Measurements from ENCODE around the gene FNDC7.
"Not testable (repeated sequence)": the region's sequence is repeated elsewhere in the genome, so short reads cannot be mapped to it uniquely, and the experiment has no call there.

Gene FNDC7

DNA sequence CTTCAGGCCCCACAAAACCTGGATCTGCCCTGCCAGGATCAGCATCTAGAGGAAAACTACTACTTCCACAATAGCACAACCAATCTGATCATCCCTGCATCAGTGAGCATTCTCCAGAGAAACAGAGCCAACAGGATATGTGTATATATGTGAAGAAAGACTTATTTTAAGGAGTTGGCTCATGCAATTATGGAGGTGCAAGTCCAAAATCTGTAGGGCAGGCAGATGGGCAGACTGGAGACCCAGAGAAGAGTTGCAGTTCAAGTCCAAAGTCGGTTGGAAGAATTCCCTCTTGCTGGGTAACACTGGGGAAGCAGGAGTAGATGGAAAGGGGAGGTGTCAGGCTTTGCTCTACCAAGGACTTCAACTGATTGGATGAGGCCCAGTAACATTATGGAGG, 46.9 kb upstream of the FNDC7 start:
- Histone ChIP-seq H2BK5ac (ENCODE audit: low read depth, low read length, poor library complexity) (no peak overlapping the region), H3K4me2 (ENCODE audit: low read length) (no peak overlapping the region), H3K14ac (ENCODE audit: low read length) (no peak overlapping the region), H2BK12ac (ENCODE audit: low read length) (no peak overlapping the region), H3K36me3 (ENCODE audit: control insufficient read depth in 1 of 2, insufficient read depth in 2 of 2, low read length in 2 of 2) (no peaks in the 10 kb centered on the region), H3K79me2 (ENCODE audit: control insufficient read depth, insufficient read depth, low read length, poor library complexity) (peaks cover 5% of the 10 kb centered on the region), H2BK120ac (ENCODE audit: insufficient read depth, low read length, poor library complexity) (no peak overlapping the region), H2AFZ (ENCODE audit: insufficient read depth, low read length, poor library complexity) (no peak overlapping the region), H3K9ac (ENCODE audit: low read length) (no peak overlapping the region), H3K9me3 (ENCODE audit: insufficient read depth, low read depth, low read length) (no peaks in the 10 kb centered on the region), H3K18ac (ENCODE audit: low read length) (no peak overlapping the region), H2AK5ac (ENCODE audit: low read length) (no peak overlapping the region), H3K27ac (ENCODE audit: low read depth, low read length) (no peak overlapping the region), H4K8ac (ENCODE audit: low read depth, low read length) (no peak overlapping the region), H3K4me1 (ENCODE audit: control insufficient read depth in 1 of 2, insufficient read depth in 2 of 2, low read length in 2 of 2) (peaks cover 5% of the 10 kb centered on the region in 2 experiments), H4K91ac (ENCODE audit: low read depth, low read length) (no peak overlapping the region), H4K12ac (ENCODE audit: low read depth, low read length) (no peak overlapping the region), H3K79me1 (ENCODE audit: low read length) (peaks cover 7% of the 10 kb centered on the region), H3K23ac (ENCODE audit: low read length) (no peak overlapping the region), H3K4ac (ENCODE audit: low read depth, low read length) (no peak overlapping the region), H3K4me3 (ENCODE audit: low read depth, low read length) (no peak overlapping the region), H3K27me3 (ENCODE audit: insufficient read depth, low read length) (no peaks in the 10 kb centered on the region)
- no CpG with 5 or more reads among the region's 1 CpG for WGBS (ENCODE audit: extremely low coverage, insufficient coverage, insufficient read length)
- no peak for DNase-seq

DNA sequence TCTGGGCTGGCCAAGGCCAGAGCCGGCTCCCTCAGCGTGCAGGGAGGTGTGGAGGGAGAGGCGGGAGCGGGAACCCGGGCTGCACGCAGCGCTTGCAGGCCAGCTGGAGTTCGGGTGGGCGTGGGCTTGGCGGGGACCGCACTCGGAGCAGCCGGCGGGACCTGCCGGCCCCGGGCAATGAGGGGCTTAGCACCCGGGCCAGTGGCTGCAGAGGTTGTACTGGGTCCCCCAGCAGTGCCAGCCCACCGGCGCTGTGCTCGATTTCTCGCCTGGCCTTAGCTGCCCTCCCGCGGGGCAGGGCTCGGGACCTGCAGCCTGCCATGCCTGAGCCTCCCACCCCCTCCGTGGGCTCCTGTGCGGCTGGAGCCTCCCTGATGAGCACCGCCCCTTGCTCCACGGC, 45.3 kb upstream of the FNDC7 start:
- H3K36me3 ChIP-seq (ENCODE audit: control insufficient read depth in 1 of 2, insufficient read depth in 2 of 2, low read length in 2 of 2); DNase-seq; H3K9me3 ChIP-seq (ENCODE audit: insufficient read depth, low read depth, low read length): not testable (repeated sequence)

GRCh38 chr1:108668777-108669176, 43.9 kb upstream of the FNDC7 start:
- H3K23ac ChIP-seq (ENCODE audit: low read length) = no peak overlapping the region
- no peak overlapping the region for H3K14ac ChIP-seq (ENCODE audit: low read length)
- no peak overlapping the region for H4K8ac ChIP-seq (ENCODE audit: low read depth, low read length)

More for the DNA sequence above, 45.3 kb upstream of the FNDC7 start:
- not testable (repeated sequence) for H3K9ac ChIP-seq (ENCODE audit: low read length); H3K27ac ChIP-seq (ENCODE audit: low read depth, low read length); H4K91ac ChIP-seq (ENCODE audit: low read depth, low read length); H3K79me2 ChIP-seq (ENCODE audit: control insufficient read depth, insufficient read depth, low read length, poor library complexity); H3K18ac ChIP-seq (ENCODE audit: low read length); H4K8ac ChIP-seq (ENCODE audit: low read depth, low read length); H3K4me1 ChIP-seq (ENCODE audit: control insufficient read depth in 1 of 2, insufficient read depth in 2 of 2, low read length in 2 of 2); H3K4me3 ChIP-seq (ENCODE audit: low read depth, low read length); H2BK5ac ChIP-seq (ENCODE audit: low read depth, low read length, poor library complexity); H4K12ac ChIP-seq (ENCODE audit: low read depth, low read length); H3K23ac ChIP-seq (ENCODE audit: low read length); H3K4ac ChIP-seq (ENCODE audit: low read depth, low read length); H3K4me2 ChIP-seq (ENCODE audit: low read length); H3K14ac ChIP-seq (ENCODE audit: low read length); H2BK120ac ChIP-seq (ENCODE audit: insufficient read depth, low read length, poor library complexity); H3K79me1 ChIP-seq (ENCODE audit: low read length); H2BK12ac ChIP-seq (ENCODE audit: low read length); H2AK5ac ChIP-seq (ENCODE audit: low read length); H3K27me3 ChIP-seq (ENCODE audit: insufficient read depth, low read length); H2AFZ ChIP-seq (ENCODE audit: insufficient read depth, low read length, poor library complexity)
- no CpG with 5 or more reads among the region's 28 CpGs for WGBS (ENCODE audit: extremely low coverage, insufficient coverage, insufficient read length)

DNA sequence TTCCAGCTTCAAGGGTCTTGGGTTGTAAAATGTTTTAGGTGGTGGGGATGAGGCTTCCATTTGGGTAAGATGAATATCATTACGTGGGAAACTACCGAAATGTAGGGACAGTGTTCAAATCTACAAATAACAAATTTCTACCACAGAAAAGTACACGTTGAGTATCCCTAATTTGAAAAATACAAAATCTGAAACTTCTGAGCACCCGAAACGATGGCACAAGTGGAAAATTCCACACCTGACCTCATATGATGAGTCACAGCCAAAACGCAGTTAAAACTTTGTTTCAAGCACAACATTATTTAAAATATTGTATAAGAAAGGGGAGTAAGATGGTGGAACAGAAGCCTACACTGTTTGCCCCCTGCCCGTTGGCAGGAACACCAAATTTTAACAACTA, 43.0 kb upstream of the FNDC7 start:
- Histone ChIP-seq H2BK5ac (ENCODE audit: low read depth, low read length, poor library complexity) (no peak overlapping the region), H3K36me3 (ENCODE audit: control insufficient read depth in 1 of 2, insufficient read depth in 2 of 2, low read length in 2 of 2) (no peaks in the 10 kb centered on the region), H3K27ac (ENCODE audit: low read depth, low read length) (no peak overlapping the region), H3K4ac (ENCODE audit: low read depth, low read length) (no peak overlapping the region), H4K8ac (ENCODE audit: low read depth, low read length) (no peak overlapping the region), H3K9ac (ENCODE audit: low read length) (no peak overlapping the region), H3K4me2 (ENCODE audit: low read length) (no peak overlapping the region), H2BK120ac (ENCODE audit: insufficient read depth, low read length, poor library complexity) (no peak overlapping the region), H3K79me1 (ENCODE audit: low read length) (no peaks in the 10 kb centered on the region), H3K27me3 (ENCODE audit: insufficient read depth, low read length) (no peaks in the 10 kb centered on the region), H2AK5ac (ENCODE audit: low read length) (no peak overlapping the region), H3K14ac (ENCODE audit: low read length) (no peak overlapping the region), H4K12ac (ENCODE audit: low read depth, low read length) (no peak overlapping the region), H3K9me3 (ENCODE audit: insufficient read depth, low read depth, low read length) (no peaks in the 10 kb centered on the region), H2AFZ (ENCODE audit: insufficient read depth, low read length, poor library complexity) (no peak overlapping the region), H3K79me2 (ENCODE audit: control insufficient read depth, insufficient read depth, low read length, poor library complexity) (no peaks in the 10 kb centered on the region), H3K4me1 (ENCODE audit: control insufficient read depth in 1 of 2, insufficient read depth in 2 of 2, low read length in 2 of 2) (no peaks in the 10 kb centered on the region), H4K91ac (ENCODE audit: low read depth, low read length) (no peak overlapping the region), H3K23ac (ENCODE audit: low read length) (no peak overlapping the region), H3K18ac (ENCODE audit: low read length) (no peak overlapping the region), H2BK12ac (ENCODE audit: low read length) (no peak overlapping the region), H3K4me3 (ENCODE audit: low read depth, low read length) (no peak overlapping the region)
- no peak for DNase-seq
- WGBS (ENCODE audit: extremely low coverage, insufficient coverage, insufficient read length) = no CpG with 5 or more reads among the region's 7 CpGs

More at GRCh38 chr1:108668777-108669176, 43.9 kb upstream of the FNDC7 start:
- H2BK120ac ChIP-seq (ENCODE audit: insufficient read depth, low read length, poor library complexity) = no peak overlapping the region
- no peaks in the 10 kb centered on the region for H3K79me1 ChIP-seq (ENCODE audit: low read length)
- no peaks in the 10 kb centered on the region for H3K27me3 ChIP-seq (ENCODE audit: insufficient read depth, low read length)
- H4K12ac ChIP-seq (ENCODE audit: low read depth, low read length) = no peak overlapping the region
- no peak overlapping the region for H3K4me2 ChIP-seq (ENCODE audit: low read length)
- H3K9me3 ChIP-seq (ENCODE audit: insufficient read depth, low read depth, low read length) = no peaks in the 10 kb centered on the region
- no peak overlapping the region for H3K18ac ChIP-seq (ENCODE audit: low read length)
- H2BK5ac ChIP-seq (ENCODE audit: low read depth, low read length, poor library complexity) = no peak overlapping the region
- no peaks in the 10 kb centered on the region for H3K36me3 ChIP-seq (ENCODE audit: control insufficient read depth in 1 of 2, insufficient read depth in 2 of 2, low read length in 2 of 2)
- no peaks in the 10 kb centered on the region for H3K79me2 ChIP-seq (ENCODE audit: control insufficient read depth, insufficient read depth, low read length, poor library complexity)
- no peak overlapping the region for H2BK12ac ChIP-seq (ENCODE audit: low read length)
- no peak overlapping the region for H2AK5ac ChIP-seq (ENCODE audit: low read length)
- no peaks in the 10 kb centered on the region for H3K4me1 ChIP-seq (ENCODE audit: control insufficient read depth in 1 of 2, insufficient read depth in 2 of 2, low read length in 2 of 2)
- no peak overlapping the region for H3K9ac ChIP-seq (ENCODE audit: low read length)
- H2AFZ ChIP-seq (ENCODE audit: insufficient read depth, low read length, poor library complexity) = no peak overlapping the region
- no peak overlapping the region for H4K91ac ChIP-seq (ENCODE audit: low read depth, low read length)
- peak in 1 of 2 donors; percentile 18 for DNase-seq
- no peak overlapping the region for H3K4me3 ChIP-seq (ENCODE audit: low read depth, low read length)
- H3K27ac ChIP-seq (ENCODE audit: low read depth, low read length) = no peak overlapping the region
- H3K4ac ChIP-seq (ENCODE audit: low read depth, low read length) = no peak overlapping the region
